ENCODE data around the gene OR2S2.

The OR2S2 gene

GRCh38 chr9:35909687-35910612 lies 48.0 kb downstream of the OR2S2 start:
- no peak for DNase-seq (ENCODE audit: low read depth in 2 of 3, low spot score in 1 of 3)

GRCh38 chr9:35909274-35909673 lies 48.7 kb downstream of the OR2S2 start, which contains the start of gene SPAAR:
TSS of gene SPAAR (plus strand) at chr9:35909490. CDS start at chr9:35910464, 974 bp downstream.
- DNase-seq (ENCODE audit: low read depth in 2 of 3, low spot score in 1 of 3): no peak

GRCh38 chr9:35908504-35909125 lies 49.3 kb downstream of the OR2S2 start:
- DNase-seq (ENCODE audit: low read depth in 2 of 3, low spot score in 1 of 3): no peak

GRCh38 chr9:35907711-35908503 lies 50.0 kb downstream of the OR2S2 start:
- DNase-seq (ENCODE audit: low read depth in 2 of 3, low spot score in 1 of 3): no peak

Data from stimulated activated CD4-positive, alpha-beta T cell treated with anti-CD3 and anti-CD28 coated beads, Interleukin-12 subunit alpha, Interleukin-12 subunit beta, amount 100 ng/mL, for 48 hours (primary cell).